Heart left ventricle (tissue), 13 donors: ENCODE data around the gene CTU2.

ENCODE experiments used
- CTCF ChIP-seq, 12 donors: fragments of 200-600 bp; sonication (generic) in 4 of 12; IDR thresholded peaks; one replicate each; pipeline versions ENCODE4 v1.5.0 to v1.8.0; 2018 to 2022; ENCODE audit warnings: antibody characterized with exemption in 12 of 12, mild to moderate bottlenecking in 5 of 12
- POLR2A ChIP-seq, 2 donors: fragments of 450-650 bp; IDR thresholded peaks; one replicate each; pipeline ENCODE4 v1.6.1; 2017; ENCODE audit warnings: antibody characterized with exemption in 2 of 2, mild to moderate bottlenecking in 2 of 2, moderate library complexity in 2 of 2
- donor health status: ischemic (EF 13 %, LVEDD 7.1; RV severe dilation, severe dysfunction).
- donor health status: DM: no; HTN: yes; CAD: no.
- donor health status: DM: no; HTN: no; CAD: no.
- donor health status: ischemic (EF 25% LVEDD 6.9; RV normal size, moderate dysfunction).
- donor health status: ischemic (EF 25% LVEDD 5.7; RV mildly dilated, moderate dysfunction).
- donor health status: ischemic (EF 35%, LVEDD 5.7; RV mildly dilated, moderate dysfunction).
- donor health status: nonischemic (EF 11% LVEDD 7.7; RV severe dilation, severe dysfunction).
- donor health status: DM: yes; HTN: yes; CAD: no.
- donor health status: PGD.
- donor health status: ischemic (EF 29% LVEDD 5.4; RV normal size, mild dysfunction).
- donor health status: nonischemic (EF 23%, LVEDD 6.1; RV moderate dilation, normal function).

GRCh38 chr16:88724855-88725555, 18.7 kb downstream of the CTU2 start:
- TF ChIP-seq POLR2A (IDR thresholded peaks at IDR 0.05) (no peak), CTCF (IDR thresholded peaks at IDR 0.05) (no peak)
